Measurements from ENCODE around the gene DNAH17. TPM values are rescaled to one million over a fixed set of nuclear protein-coding genes. Genes with fewer than 3 reads are reported as not detected.

The DNAH17 gene
- total RNA-seq, 4 donors from 2014 or later = under 0.01 TPM; not detected in 3

GRCh38 chr17:78407387-78408000, 169.7 kb downstream of the DNAH17 start:
- WGBS, 2 donors (ENCODE audit: low coverage in 1 of 2) = 73% methylated on average over 7 of the region's 7 CpGs; no CpG with 5 or more reads in 1 of the 2 donors
- intact Hi-C loops (cut with DNase I; ENCODE audit: low total_unique reads) = no loop called here
- peak overlapping the region; percentile 72 to 86 (median 82) for H3K27ac ChIP-seq
- no peaks in the 10 kb centered on the region for H3K27me3 ChIP-seq
- H3K4me3 ChIP-seq = no peak overlapping the region
- no peak for TF ChIP-seq EP300 (IDR thresholded peaks at IDR 0.05; ENCODE audit: low read depth)
- TF ChIP-seq POLR2AphosphoS5 (IDR thresholded peaks at IDR 0.05) = no peak
- no peak for TF ChIP-seq POLR2A (IDR thresholded peaks at IDR 0.05)
- TF ChIP-seq CTCF (IDR thresholded peaks at IDR 0.05) = no peak
- H3K36me3 ChIP-seq = peaks cover 0 to 21% (median 8%) of the 10 kb centered on the region in 4 donors
- H3K4me1 ChIP-seq = peaks cover 30 to 54% (median 49%) of the 10 kb centered on the region in 4 donors
- no peaks in the 10 kb centered on the region for H3K9me3 ChIP-seq
- in situ Hi-C loops (cut with MboI; ENCODE audit: low pct_ligation_motif_present in 1 of 4, low pct_unique_long_range_greater_than_20kb in 1 of 4, low sequenced_read_pairs in 3 of 4) = no loop called here
- DNase-seq = no peak

- TF ChIP-seq EP300 (IDR thresholded peaks at IDR 0.05; ENCODE audit: low read depth) = no peak
- TF ChIP-seq POLR2AphosphoS5 (IDR thresholded peaks at IDR 0.05) = no peak
- no peak for TF ChIP-seq CTCF (IDR thresholded peaks at IDR 0.05)
- no peak for TF ChIP-seq POLR2A (IDR thresholded peaks at IDR 0.05)
Observed at GRCh38 chr17:78406920-78407319, 170.3 kb downstream of the DNAH17 start.

GRCh38 chr17:78406396-78406795, 170.8 kb downstream of the DNAH17 start:
- H3K27ac ChIP-seq = peak overlapping the region in 1 of 4 donors; percentile 20
- intact Hi-C loops (cut with DNase I; ENCODE audit: low total_unique reads) = no loop called here
- H3K27me3 ChIP-seq = no peaks in the 10 kb centered on the region
- peaks cover 22 to 43% (median 38%) of the 10 kb centered on the region in 4 donors for H3K4me1 ChIP-seq
- in situ Hi-C loops (cut with MboI; ENCODE audit: low pct_ligation_motif_present in 1 of 4, low pct_unique_long_range_greater_than_20kb in 1 of 4, low sequenced_read_pairs in 3 of 4) = no loop called here
- H3K36me3 ChIP-seq = peaks cover 0 to 22% (median 10%) of the 10 kb centered on the region in 4 donors
- H3K9me3 ChIP-seq = no peaks in the 10 kb centered on the region
- 92 to 100% methylated on average over 1 to 6 of the region's 6 CpGs for WGBS, 2 donors (ENCODE audit: low coverage in 1 of 2)
- TF ChIP-seq EP300 (IDR thresholded peaks at IDR 0.05; ENCODE audit: low read depth) (no peak), POLR2A (IDR thresholded peaks at IDR 0.05) (no peak), CTCF (IDR thresholded peaks at IDR 0.05) (no peak), POLR2AphosphoS5 (IDR thresholded peaks at IDR 0.05) (no peak)
- H3K4me3 ChIP-seq = no peak overlapping the region
- no peak for DNase-seq

More at GRCh38 chr17:78406920-78407319, 170.3 kb downstream of the DNAH17 start:
- Histone ChIP-seq H3K27me3 (no peaks in the 10 kb centered on the region), H3K4me1 (peaks cover 26 to 48% (median 43%) of the 10 kb centered on the region in 4 donors), H3K36me3 (peaks cover 0 to 22% (median 9%) of the 10 kb centered on the region in 4 donors), H3K27ac (peak overlapping the region in 2 of 4 donors; percentile 77 to 86), H3K4me3 (no peak overlapping the region), H3K9me3 (no peaks in the 10 kb centered on the region)
- intact Hi-C loops (cut with DNase I; ENCODE audit: low total_unique reads) (no loop called here), in situ Hi-C loops (cut with MboI; ENCODE audit: low pct_ligation_motif_present in 1 of 4, low pct_unique_long_range_greater_than_20kb in 1 of 4, low sequenced_read_pairs in 3 of 4) (no loop called here)
- 83% methylated on average over 8 of the region's 8 CpGs; no CpG with 5 or more reads in 1 of the 2 donors for WGBS, 2 donors (ENCODE audit: low coverage in 1 of 2)
- no peak for DNase-seq

GRCh38 chr17:78403822-78404221, 173.4 kb downstream of the DNAH17 start:
- no peak for DNase-seq
- Histone ChIP-seq H3K36me3 (peaks cover 0 to 43% (median 20%) of the 10 kb centered on the region in 4 donors), H3K9me3 (no peaks in the 10 kb centered on the region), H3K27me3 (no peaks in the 10 kb centered on the region), H3K4me3 (no peak overlapping the region), H3K4me1 (peaks cover 5 to 21% (median 16%) of the 10 kb centered on the region in 4 donors), H3K27ac (no peak overlapping the region)
- in situ Hi-C loops (cut with MboI; ENCODE audit: low pct_ligation_motif_present in 1 of 4, low pct_unique_long_range_greater_than_20kb in 1 of 4, low sequenced_read_pairs in 3 of 4) (no loop called here), intact Hi-C loops (cut with DNase I; ENCODE audit: low total_unique reads) (no loop called here)
- TF ChIP-seq POLR2AphosphoS5 (IDR thresholded peaks at IDR 0.05) (no peak), CTCF (IDR thresholded peaks at IDR 0.05) (no peak), POLR2A (IDR thresholded peaks at IDR 0.05) (no peak), EP300 (IDR thresholded peaks at IDR 0.05; ENCODE audit: low read depth) (no peak)
- WGBS, 2 donors (ENCODE audit: low coverage in 1 of 2) = 93 to 94% methylated on average over 3 to 14 of the region's 14 CpGs

Measured in transverse colon (tissue), 4 donors.